CD4-positive, alpha-beta T cell treated with Interleukin-17A for 4 hours (primary cell): ENCODE results near the gene TRPV5.

ENCODE experiments used
- DNase-seq: peaks from one replicate; pipeline ENCODE4 v3.0.0-alpha.2; 2020; ENCODE audit warnings: mixed read lengths

TRPV5 gene

DNA sequence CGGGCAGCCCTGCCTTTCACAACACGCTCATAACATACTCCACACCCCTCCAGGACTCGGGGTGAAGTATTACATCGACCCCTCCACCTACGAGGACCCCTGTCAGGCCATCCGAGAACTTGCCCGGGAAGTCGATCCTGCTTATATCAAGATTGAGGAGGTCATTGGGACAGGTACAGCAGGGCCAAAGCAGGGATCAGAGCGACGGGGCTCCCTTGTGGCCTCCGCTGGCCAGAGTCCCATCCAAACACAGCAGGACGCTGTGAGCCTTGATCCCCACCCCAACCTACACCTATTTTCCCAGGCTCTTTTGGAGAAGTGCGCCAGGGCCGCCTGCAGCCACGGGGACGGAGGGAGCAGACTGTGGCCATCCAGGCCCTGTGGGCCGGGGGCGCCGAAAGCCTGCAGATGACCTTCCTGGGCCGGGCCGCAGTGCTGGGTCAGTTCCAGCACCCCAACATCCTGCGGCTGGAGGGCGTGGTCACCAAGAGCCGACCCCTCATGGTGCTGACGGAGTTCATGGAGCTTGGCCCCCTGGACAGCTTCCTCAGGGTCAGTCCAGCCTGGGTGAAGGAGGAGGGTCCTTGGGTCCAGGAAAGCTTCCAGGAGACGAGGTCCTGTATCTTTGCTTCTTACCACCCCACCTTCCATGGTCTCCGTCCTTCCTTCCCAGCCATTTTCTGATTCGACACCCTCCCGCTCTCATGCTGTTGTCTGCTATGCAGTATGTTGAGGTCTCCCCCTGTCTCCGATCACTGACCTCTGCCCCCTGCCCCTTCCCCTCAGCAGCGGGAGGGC lies 65.2 kb downstream of the TRPV5 start:
- no peak for DNase-seq

DNA sequence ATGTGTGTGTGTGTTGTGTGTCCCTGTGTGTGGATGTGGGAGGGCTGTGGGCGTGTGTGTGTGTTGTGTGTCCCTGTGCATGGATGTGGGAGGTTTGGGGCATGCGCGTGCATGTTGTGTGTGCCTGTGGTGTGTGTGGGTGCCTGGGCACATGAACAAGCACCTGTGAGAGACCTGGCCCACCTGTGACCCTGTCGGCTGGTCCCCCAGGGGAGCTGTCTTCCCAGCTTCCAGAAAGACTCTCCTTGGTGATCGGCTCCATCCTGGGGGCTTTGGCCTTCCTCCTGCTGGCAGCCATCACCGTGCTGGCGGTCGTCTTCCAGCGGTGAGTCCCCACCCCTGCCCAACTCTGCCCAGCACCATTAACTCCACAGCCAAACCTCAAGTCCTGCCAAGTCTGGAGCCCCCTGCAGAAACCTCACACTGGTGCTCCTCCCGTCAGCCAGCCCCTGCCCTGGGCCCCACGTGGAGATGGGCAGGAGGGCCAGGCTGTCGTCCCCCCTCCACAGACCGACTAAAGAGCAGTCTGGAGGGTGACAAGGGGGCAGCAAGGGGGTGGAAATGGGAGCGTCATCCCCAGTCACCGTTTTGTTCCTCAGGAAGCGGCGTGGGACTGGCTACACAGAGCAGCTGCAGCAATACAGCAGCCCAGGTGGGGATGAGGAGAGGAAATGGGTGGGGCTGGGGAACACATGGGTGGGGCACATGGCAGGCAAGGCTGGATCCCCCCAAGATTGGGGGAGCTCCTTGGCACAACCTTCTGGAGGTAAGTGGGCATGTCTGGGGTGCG lies 66.0 kb downstream of the TRPV5 start:
- no peak for DNase-seq

DNA sequence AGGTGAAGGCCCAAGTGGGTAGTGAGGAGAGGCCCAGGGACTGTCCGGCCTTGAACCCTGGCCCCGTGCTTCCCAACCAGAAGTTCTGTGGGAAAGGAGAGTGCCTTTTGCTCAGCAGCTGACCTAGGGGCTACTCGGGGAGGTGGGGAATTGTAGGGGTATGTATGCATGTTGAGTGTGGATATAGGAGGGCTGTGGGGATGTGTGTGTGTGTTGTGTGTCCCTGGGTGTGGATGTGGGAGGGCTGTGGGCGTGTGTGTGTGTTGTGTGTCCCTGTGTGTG lies 66.5 kb downstream of the TRPV5 start:
- DNase-seq: no peak

DNA sequence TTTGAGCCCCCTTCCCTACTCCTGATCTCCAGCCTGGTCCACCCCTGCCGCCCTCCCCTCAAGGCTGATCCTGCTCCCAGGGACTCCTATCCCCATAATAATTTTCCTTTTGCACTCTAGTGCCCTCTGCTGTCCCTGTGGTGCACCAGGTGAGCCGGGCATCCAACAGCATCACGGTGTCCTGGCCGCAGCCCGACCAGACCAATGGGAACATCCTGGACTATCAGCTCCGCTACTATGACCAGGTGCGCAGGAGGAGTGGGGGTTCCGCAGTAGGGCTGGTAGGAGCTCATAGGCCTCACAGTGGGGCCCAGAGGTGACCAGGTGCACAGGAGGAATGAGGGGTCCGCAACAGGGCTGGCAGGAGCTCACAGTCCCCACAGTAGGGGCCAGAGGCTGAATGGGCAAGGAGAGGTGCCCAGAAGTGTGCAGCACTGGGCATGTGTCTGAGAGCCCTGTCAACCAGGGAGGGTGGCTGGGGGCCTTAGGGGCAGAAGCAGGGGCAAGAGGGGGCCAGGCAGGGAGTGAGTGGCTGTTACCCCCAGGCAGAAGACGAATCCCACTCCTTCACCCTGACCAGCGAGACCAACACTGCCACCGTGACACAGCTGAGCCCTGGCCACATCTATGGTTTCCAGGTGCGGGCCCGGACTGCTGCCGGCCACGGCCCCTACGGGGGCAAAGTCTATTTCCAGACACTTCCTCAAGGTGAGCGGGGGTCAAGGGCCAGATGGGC lies 67.0 kb downstream of the TRPV5 start:
- DNase-seq: peak; percentile 46

DNA sequence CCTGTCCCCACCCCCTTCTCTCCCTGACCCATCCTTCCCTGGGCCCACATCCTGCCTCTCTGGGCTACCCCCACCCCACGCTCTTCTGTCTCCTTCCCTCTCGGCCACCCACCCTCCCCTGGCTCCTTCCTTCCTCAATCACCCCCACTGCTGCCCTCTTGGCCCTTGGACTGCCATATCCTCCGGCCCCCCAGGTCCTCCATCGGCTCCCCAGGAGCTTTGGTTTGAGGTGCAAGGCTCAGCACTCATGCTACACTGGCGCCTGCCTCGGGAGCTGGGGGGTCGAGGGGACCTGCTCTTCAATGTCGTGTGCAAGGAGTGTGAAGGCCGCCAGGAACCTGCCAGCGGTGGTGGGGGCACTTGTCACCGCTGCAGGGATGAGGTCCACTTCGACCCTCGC lies 67.8 kb downstream of the TRPV5 start:
- no peak for DNase-seq

DNA sequence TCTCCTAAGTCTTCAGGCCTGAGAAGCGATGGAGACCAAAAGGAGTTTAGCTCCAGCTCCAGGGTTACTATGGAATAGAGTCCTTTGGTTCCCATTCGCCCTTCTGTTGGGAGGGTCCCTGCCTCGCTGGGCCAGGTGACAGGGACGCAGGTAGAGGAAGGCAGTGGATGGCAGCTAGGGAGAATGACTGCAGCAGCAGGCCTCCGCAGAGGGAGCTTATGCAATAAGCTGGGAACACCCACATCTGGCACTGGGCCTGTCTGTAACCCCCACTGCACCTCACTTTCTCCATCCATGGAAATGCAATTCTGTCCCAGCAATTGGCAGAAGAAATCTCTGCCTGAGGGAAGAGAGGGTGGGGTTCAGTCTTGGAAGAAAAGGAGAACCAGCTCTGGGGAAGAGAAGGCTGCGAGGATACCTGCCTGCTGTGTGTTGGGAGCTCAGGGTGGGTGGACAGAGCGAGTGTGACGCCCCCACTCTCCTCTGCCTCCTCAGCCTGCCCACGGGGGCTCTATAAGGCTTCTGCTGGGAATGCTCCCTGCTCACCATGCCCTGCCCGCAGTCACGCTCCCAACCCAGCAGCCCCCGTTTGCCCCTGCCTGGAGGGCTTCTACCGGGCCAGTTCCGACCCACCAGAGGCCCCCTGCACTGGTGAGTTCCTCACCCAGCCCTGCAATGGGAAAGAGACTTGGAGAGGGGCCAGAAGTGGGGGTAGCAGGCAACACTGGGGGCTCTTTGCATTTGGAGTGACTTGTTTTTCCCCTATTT lies 68.4 kb downstream of the TRPV5 start:
- no peak for DNase-seq

DNA sequence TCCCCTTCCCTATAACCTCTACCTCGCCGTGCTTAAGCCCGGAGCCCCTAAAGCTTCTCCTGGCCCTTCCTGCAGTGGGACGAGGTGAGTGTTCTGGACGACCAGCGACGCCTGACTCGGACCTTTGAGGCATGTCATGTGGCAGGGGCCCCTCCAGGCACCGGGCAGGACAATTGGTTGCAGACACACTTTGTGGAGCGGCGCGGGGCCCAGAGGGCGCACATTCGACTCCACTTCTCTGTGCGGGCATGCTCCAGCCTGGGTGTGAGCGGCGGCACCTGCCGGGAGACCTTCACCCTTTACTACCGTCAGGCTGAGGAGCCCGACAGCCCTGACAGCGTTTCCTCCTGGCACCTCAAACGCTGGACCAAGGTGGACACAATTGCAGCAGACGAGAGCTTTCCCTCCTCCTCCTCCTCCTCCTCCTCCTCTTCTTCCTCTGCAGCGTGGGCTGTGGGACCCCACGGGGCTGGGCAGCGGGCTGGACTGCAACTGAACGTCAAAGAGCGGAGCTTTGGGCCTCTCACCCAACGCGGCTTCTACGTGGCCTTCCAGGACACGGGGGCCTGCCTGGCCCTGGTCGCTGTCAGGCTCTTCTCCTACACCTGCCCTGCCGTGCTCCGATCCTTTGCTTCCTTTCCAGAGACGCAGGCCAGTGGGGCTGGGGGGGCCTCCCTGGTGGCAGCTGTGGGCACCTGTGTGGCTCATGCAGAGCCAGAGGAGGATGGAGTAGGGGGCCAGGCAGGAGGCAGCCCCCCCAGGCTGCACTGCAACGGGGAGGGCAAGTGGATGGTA lies 69.5 kb downstream of the TRPV5 start:
- no peak for DNase-seq

DNA sequence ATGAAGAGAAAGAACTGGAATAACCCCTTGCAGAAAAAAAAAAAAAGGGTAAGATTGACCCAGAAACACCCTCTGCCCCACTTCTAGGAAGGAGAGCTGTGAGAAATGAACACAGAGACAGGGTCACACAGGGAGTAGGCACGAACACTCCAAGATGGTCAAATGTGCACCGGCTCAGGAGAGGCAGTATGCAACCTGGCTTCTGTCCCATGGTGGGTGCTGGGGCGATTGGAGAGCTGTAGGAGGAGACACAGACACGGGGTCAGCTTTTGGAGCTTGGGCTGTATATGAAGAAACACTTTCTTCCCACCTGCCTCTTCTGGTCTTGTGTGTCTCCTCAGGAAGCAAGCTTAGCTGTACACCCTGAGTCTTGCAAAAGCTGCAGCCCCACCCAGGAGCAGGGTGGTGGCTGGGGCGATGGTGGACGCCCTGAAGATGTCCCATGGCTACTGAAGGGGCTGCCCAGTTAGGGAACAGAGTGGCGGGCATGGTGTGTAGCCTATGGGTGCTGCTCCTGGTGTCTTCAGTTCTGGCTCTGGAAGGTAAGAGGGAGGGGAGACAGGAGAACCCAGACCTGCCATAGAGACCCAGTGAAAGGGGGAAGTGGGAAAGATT lies 70.7 kb downstream of the TRPV5 start:
- DNase-seq: no peak

DNA sequence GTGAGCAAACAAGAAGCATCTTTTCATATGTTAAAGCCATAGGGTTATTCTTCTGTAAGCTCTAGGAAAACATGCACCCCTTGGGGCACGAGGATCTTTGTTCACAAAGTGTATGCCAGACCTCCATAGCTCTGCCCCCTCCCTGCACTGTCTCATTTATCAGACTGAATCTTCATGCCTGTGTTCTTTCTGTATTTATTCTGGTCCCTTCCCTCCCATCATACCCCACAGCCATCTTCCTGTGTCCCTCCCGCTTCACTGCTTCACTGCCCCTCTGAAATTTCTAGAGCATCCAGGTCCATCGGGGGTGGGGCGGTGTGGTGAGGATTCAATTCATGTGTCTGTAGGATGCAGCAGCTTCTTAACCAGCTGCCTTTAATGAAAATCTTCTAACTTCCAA lies 71.2 kb downstream of the TRPV5 start:
- DNase-seq: no peak

DNA sequence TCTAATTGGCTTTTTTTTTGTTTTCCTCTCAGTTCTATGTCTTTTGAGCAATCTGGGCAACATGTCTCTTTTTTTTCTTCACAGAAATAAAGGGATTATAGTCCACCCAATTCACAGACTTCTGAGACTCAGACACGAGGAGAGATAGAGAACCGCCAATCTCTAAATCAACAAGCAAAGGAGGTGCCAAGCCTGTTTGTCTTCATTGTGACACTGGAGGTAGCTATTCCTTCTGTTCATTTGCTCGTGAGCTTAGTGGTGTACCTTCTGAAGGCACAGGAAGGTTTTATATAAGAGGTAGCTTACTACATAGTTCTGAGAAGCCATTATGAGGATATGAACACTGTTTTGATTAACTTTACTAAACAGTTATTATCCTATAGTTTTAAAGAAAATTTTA lies 72.6 kb downstream of the TRPV5 start:
- DNase-seq: no peak

DNA sequence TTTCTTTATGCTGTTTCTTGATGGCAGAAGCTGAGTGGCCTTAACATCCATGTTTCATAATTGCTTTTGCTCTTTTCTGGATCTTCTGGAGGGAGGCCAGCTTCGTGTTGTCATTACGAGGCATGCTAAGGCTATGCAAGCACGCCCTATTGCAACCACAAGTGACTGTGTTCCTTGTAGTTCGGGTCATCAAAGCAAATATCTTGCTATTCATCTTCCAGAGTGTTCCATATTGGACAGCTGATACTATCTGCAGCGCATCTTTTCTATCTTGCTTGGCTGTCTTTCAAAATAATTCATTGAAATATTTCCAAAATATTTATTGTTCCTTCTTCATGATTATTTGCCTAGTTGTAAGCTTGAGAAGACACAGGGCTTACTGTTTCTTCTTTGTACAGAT lies 73.7 kb downstream of the TRPV5 start:
- DNase-seq: no peak

DNA sequence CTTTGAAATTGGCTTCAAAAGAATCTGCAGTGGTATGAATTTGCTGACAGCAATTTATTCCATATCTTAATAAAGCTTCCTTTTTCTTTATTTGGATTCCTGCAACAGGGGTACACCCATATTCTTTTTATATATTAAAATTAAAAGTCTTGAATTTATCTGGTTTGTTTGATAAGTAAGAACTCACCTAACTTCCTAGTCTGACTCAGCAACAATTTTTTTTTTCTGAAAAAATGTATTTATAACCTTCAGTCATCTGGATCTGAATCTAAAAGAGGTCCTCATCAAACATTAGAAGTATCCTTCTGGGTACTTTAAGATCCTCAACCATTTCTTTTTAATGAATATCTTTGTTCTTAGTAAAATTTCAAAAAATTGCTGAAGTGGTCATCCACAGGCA lies 74.1 kb downstream of the TRPV5 start:
- no peak for DNase-seq
